ENCODE measurements around the gene FKBP11.

GRCh38 chr12:48917857-48918537 lies 7.3 kb downstream of the FKBP11 start:
- TF ChIP-seq CTCF (IDR thresholded peaks at IDR 0.05; ENCODE audit: low read depth, low read length), result no peak
- no peak for TF ChIP-seq EZH2phosphoT487 (IDR thresholded peaks at IDR 0.05; ENCODE audit: low read depth)

Data from OCI-LY3 (cell line).